ENCODE data around the gene KLF15. TPM values are rescaled to one million over a fixed set of nuclear protein-coding genes. Genes with fewer than 3 reads are reported as not detected.
A peak's percentile ranks its signal among the peaks of the same experiment; 100 is the strongest.

Gene KLF15
- total and polyA plus RNA-seq, 2 of the 4 experiments (the other 2 are of a cell fraction) = 0.18 to 0.24 TPM

DNA sequence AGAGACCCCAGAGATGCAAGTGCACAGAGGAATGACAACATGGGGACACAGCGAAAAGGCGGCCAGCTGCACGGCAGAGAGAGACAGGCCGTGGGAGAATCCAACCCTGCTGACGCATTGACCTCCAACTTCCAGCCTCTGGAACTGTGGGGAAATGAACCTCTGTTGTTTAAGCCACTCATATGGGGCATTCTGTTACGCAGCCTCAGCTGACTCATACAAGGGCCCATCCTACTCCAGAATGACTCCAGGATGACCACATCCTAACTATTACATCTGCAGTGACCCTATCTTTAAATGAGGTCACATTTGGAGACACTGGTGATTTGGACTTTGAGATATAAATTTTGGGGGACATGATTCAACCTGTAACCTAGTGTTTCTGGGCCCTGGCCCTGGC lies 44.0 kb downstream of the KLF15 start:
- Histone ChIP-seq H2AK9ac (replicated peaks; ENCODE audit: low read depth, low read length, poor library complexity) (no peak overlapping the region), H3K9ac (ENCODE audit: low read depth, low read length) (no peak overlapping the region), H3K9me3 (ENCODE audit: control insufficient read depth, insufficient read depth, low read length) (peaks cover 4% of the 10 kb centered on the region; the same call in 1 of the 2 replicates), H3K9me1 (ENCODE audit: insufficient read depth, low read length) (no peaks in the 10 kb centered on the region), H2AK5ac (ENCODE audit: low read depth, low read length) (no peak overlapping the region), H2BK15ac (ENCODE audit: low read depth, low read length) (no peak overlapping the region), H2BK20ac (ENCODE audit: low read depth, low read length) (no peak overlapping the region), H4K91ac (ENCODE audit: insufficient read depth, low read depth, low read length) (no peak overlapping the region), H4K20me1 (ENCODE audit: insufficient read depth, low read length) (no peaks in the 10 kb centered on the region), H3K56ac (ENCODE audit: extremely low read depth, insufficient read depth, low read length) (no peak overlapping the region), H4K5ac (ENCODE audit: low read depth, low read length) (no peak overlapping the region), H2BK120ac (ENCODE audit: low read depth, low read length) (no peak overlapping the region), H3K27me3 (ENCODE audit: control insufficient read depth, insufficient read depth, low read length) (no peaks in the 10 kb centered on the region), H3K79me1 (ENCODE audit: low read depth in 1 of 2, low read length in 2 of 2) (no peaks in the 10 kb centered on the region), H3K4ac (ENCODE audit: low read depth, low read length) (no peak overlapping the region), H3K4me3 (ENCODE audit: insufficient read depth, low read depth, low read length) (no peak overlapping the region), H3K14ac (replicated peaks; ENCODE audit: low read depth, low read length) (no peak overlapping the region), H2BK5ac (ENCODE audit: low read depth, low read length, poor library complexity, severe bottlenecking) (no peak overlapping the region), H3K27ac (ENCODE audit: insufficient read depth, low read length) (no peak overlapping the region), H3K36me3 (ENCODE audit: control insufficient read depth, insufficient read depth, low read length) (no peaks in the 10 kb centered on the region), H3K4me2 (ENCODE audit: low read depth, low read length) (no peak overlapping the region), H3K18ac (ENCODE audit: low read depth, low read length) (no peak overlapping the region), H4K8ac (ENCODE audit: low read depth in 2 of 2, low read length in 2 of 2) (no peak overlapping the region), H3K4me1 (ENCODE audit: control insufficient read depth, insufficient read depth, low read length) (peaks cover 8% of the 10 kb centered on the region; the same call in 1 of the 2 replicates), H3K23ac (ENCODE audit: low read depth, low read length) (no peak overlapping the region), H2AFZ (replicated peaks; ENCODE audit: low read length, poor library complexity) (no peak overlapping the region)
- intact Hi-C loops (cut with micrococcal nuclease) (no loop called here), dilution Hi-C loops (cut with HindIII; ENCODE audit: low sequenced_read_pairs, unreplicated experiment) (no loop called here), in situ Hi-C loops (cut with MboI; ENCODE audit: low sequenced_read_pairs) (no loop called here)
- DNase-seq (peak; percentile 18), ATAC-seq (ENCODE audit: low read depth) (no peak)
- ChIA-PET CTCF (no interaction called here), POLR2A (ENCODE audit: unreplicated experiment) (no interaction called here)
- TF ChIP-seq MXI1 (IDR thresholded peaks at IDR 0.05; ENCODE audit: borderline replicate concordance, low read depth, low read length) = no peak
- TF ChIP-seq, protein P1, sequence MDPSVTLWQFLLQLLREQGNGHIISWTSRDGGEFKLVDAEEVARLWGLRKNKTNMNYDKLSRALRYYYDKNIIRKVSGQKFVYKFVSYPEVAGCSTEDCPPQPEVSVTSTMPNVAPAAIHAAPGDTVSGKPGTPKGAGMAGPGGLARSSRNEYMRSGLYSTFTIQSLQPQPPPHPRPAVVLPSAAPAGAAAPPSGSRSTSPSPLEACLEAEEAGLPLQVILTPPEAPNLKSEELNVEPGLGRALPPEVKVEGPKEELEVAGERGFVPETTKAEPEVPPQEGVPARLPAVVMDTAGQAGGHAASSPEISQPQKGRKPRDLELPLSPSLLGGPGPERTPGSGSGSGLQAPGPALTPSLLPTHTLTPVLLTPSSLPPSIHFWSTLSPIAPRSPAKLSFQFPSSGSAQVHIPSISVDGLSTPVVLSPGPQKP (IDR thresholded peaks at IDR 0.05; ENCODE audit: borderline replicate concordance, low read depth, low read length) = no peak
- no peak for TF ChIP-seq SMC3 (IDR thresholded peaks at IDR 0.05; ENCODE audit: low read depth, low read length)
- no peak for TF ChIP-seq CEBPB (IDR thresholded peaks at IDR 0.05; ENCODE audit: low read depth, low read length)
- no peak for TF ChIP-seq POLR2A (IDR thresholded peaks at IDR 0.05; ENCODE audit: low read depth, low read length)
- no TSS peak for BruUV-seq (replicated peaks)
- WGBS, 2 experiments (ENCODE audit: extremely low coverage in 2 of 2, insufficient read length in 1 of 2) = 80% methylated on average over 2 of the region's 6 CpGs; no CpG with 5 or more reads in 1 of the 2 experiments
